DMS53 treated with DMSO at 0.1 percent for 48 hours (cell line): ENCODE data around the gene A4GALT.

ENCODE experiments used
- DNase-seq: peaks from one replicate; lab custom pipeline; 2025; ENCODE audit not compliant: unreplicated experiment; lab: John Stamatoyannopoulos, UW

Gene A4GALT

DNA sequence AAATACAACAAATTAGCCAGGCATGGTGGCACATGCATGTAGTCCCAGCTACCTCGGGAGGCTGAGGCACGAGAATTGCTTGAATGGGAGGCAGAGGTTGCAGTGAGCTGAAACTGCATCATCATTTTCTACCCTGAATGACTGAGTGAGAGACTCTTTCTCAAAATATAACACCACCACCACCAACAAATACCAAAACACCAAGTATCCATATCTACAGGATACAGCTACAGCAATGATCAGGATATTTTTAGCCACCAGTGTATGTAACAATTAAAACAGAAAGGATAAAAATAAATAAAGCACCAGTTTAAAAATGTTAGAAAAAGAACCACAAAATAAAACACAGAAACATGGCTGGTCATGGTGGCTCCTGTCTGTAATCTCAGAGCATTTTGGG, 13.2 kb downstream of the A4GALT start:
- DNase-seq = no peak

DNA sequence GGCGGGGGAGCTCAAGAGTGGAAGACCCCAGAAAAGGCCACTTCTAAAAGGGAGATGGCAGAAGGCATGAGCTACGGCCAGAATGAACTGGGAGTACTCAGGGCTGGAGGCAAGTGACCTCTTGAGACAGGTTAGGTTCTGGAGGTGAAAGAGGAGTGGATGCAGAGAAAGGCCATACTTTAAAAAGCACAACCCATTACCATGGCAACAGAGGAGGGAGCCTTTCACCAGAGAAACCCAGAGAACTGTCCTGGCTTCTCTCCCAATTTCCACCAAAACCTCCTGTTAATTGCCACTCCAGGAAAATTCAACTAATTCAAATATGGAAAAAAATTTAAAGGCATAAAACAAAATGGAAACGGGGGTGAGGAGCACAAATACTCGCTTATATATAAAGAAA, 15.8 kb downstream of the A4GALT start:
- no peak for DNase-seq

DNA sequence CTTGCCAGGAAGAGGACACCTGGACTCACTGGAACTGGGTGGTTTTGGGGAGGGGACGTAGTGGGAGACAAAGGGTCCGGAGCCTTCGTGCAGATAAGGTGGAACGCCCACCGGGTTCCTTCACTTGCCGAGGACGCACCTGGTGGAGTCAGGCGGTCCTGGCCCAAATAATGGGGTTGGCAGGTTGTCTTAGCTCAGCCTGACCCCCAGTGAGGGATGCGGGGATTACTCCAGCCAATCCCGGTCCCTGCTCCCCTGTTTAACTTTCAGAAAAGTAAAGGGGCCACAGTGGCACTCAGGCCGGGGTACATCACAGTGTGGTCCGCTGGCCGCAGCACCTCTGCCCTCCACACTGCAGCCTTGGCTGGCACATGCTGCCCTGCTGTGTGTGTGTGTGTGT, 18.0 kb downstream of the A4GALT start:
- DNase-seq = no peak

DNA sequence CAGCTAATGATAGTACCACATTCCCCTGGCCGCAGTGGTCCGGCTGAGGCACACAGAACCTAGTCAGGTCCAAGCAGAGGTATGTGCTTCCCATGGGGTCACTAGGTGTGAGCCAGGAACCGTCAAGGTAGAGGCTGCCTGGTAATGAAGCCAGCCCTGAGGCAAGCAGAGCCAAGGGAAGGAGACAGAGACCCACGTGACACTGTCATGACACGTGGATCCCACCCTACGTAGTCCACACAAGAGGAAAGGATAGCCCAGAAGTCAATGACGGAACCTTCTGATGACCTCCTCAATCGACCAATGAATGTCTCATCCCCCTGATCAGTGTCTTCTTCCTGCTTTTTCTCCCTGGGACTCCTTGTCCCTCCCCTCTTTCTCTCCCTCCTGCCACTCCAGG, 19.0 kb downstream of the A4GALT start:
- no peak for DNase-seq

DNA sequence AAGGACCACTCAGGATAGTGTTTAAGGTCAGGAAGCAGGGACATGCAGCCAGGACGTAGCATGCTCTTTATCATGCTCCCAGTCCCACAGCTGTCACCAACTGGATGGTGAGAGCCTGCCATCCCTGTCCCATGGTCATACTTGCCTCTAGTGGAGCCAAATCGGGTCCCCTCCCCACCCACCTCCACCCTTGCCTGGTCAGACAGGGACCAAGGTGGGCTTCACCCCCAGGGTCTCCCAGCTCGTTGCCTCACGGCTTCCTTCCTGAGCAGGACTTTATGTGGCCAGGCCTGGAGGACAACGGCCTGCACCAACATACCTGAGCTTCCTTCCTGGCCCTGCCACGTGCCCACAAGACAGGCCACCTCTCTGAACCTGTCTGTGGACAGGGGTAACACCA, 19.8 kb downstream of the A4GALT start:
- DNase-seq = no peak

DNA sequence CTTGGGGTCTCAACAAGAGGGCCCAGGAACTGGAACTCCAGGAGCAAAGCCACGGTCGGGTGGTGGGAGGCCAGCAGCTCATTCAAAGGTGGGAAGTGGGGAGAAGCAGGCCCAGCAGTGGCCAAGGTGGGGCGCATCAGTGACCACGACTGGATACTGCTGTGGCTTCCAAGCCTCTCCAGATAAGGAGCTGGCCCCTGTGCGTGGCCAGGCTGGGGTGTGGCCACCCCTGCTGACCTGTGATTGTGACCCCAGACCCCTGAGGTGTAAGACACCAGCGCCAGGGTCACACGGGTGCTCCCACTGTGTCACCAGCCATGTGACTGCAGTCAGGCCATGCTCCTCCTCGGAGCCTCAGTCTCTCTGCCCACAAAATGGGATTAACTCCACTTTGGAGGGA, 20.3 kb downstream of the A4GALT start:
- DNase-seq = no peak

DNA sequence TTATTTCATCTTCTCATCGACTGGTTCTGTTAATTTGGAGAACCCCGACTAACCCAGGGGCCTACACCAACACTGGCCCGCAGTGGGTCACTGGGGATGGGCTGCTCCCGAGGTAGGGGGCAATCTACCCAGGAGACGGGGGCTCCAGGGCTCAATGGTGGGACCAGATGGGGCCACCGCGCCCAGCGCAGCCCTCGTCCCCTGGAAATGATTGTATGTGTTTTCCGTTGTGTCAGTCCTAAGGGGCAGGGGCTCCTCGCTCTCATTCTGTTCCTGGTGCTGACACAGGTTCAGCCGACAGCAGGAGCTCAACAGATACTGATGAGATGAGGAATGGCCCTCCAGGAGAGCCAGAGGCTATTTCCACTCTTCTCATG, 20.7 kb downstream of the A4GALT start:
- no peak for DNase-seq

DNA sequence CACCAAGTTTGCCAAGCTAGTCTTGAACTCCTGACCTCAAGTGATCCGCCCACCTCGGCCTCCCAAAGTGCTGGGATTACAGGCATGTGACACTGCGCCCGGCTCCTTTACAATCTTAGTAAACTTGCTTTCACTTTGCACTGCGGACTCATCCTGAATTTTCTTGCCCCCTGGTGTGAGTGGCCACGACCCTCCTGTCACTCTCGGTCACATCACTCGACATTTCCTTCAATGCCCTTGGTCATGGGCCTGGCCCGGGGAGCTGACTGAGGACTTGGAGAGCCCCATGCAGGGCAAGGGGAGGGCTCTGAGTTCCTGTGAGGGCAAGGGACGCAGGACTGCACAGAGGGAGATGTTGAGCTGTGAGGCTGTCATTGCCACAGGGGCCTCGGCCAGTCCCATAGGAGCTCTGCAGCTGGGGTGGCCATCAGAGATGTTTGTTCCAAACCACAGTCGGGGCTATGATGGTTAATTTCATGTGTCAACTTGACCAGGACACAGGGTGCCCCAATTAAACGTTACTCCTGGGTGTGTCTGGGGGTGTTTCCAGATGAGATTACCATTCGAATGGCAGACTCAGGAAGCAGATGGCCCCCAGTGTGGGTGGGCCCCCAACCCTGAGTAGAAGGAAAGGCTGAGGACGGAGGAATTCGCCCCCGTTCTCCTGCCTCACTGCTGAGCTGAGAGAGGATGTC, 21.2 kb downstream of the A4GALT start:
- DNase-seq = no peak

DNA sequence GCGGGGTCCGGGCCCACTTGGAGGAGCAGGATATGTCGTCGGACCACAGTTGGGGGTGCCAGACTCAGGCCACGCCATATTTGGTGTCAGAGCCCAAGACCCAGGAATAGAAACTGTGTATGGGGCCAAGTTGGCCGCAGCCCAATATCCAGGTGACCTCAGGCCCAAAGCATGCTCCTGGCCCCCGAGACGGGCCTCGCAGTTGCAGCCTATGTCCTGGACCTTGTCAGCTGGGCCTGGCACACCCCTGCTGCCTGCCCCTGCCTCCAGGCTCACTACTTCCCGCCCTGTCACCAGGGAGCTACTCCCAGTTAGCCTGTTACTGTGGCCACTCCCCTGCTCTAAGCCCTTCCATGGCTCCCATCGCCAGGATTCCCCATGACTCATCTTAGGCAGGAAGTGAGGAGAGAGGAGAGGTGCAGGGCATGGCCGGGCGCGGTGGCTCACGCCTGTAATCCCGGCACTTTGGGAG, 23.1 kb downstream of the A4GALT start:
- DNase-seq = no peak

DNA sequence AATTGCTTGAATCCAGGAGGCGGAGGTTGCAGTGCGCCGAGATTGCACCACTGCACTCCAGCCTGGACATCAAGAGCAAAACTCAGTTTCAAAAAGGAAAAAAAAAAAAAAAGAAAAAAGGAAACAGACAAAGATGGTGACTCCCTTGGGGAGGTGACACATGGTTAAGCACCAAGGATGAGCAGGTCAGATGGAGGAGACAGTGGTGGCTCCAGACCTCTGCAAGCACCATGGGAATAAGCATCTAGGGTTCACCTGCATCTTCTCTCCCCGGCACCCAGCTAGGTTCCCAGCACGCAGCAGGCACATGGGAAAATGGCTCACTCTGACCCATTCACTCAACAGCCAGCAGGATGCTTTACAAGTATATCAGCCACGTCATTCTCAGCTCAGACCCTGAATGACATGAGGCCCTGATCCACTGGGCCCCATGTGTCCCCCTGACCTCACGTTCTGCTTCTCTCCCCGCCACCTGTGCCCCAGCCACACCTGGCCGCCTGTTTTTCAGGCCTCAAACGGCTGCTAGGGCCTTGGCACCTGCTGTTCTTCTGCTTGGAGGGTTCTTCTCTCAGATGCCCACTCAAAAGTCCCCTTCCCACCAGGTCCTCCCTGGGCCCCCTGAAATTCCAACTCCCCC, 24.2 kb downstream of the A4GALT start:
- no peak for DNase-seq

DNA sequence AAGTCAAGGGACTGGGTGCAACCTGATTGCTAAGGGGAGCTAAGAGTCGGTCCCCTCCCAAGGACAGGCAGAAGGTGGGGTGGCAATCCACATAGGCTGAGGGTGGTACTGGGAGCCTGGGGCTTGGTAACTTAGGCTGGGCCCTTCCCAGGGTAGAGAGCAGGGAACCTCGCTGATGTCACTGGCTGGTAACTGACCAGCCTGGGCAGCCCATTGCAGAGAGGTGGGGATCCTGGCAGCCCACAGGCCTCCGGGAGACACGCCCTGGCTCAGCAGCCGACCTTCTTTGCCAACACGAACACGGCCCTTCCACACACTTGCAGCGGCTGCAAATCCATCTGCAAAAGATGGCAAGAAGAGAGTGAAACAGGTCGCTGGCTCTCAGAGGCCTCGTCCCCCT, 25.4 kb downstream of the A4GALT start:
- no peak for DNase-seq

DNA sequence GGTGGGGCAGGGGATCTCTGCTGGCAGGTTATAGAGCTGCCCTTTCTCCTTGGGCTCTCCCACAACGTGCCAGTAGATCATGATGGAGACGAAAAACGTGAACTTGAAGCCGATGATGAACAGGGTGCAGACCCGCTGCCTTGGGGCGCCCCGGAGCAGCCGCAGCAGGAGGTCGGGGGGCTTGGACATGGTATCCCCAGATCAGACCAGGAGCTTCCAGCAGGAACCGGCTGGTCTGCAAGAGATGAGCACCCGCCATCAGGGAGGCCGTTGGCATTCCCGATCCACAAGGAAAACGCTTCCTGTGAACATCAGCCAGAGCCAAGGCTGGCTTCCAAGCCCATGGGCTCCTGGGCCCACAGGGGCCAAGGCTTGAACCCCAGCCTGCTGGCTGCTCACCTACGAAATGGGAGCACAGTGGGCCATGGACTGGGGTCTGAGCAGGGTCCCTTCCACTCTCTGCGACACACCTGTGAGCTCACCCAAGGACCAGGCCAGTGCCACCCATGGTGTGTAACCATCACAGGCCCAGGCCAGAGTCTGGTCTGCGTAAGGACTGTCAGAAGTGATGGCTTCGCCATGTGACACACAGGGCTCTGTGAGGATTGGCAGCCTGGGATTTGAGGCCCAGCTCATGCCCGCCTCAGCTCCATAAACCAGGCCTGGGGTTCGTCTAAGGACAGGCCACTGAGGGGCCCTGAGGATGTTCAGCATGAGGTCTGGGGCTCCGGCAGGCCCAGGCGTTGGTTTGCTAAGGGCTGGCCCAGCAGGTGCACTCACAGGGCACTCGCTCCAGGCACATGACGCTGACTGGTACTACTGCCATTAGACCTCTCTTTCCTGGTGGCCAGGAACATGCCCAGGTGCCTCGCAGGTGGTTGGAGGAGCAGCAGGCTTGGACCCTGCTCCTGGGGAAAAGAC, 26.6 kb downstream of the A4GALT start:
- no peak for DNase-seq

DNA sequence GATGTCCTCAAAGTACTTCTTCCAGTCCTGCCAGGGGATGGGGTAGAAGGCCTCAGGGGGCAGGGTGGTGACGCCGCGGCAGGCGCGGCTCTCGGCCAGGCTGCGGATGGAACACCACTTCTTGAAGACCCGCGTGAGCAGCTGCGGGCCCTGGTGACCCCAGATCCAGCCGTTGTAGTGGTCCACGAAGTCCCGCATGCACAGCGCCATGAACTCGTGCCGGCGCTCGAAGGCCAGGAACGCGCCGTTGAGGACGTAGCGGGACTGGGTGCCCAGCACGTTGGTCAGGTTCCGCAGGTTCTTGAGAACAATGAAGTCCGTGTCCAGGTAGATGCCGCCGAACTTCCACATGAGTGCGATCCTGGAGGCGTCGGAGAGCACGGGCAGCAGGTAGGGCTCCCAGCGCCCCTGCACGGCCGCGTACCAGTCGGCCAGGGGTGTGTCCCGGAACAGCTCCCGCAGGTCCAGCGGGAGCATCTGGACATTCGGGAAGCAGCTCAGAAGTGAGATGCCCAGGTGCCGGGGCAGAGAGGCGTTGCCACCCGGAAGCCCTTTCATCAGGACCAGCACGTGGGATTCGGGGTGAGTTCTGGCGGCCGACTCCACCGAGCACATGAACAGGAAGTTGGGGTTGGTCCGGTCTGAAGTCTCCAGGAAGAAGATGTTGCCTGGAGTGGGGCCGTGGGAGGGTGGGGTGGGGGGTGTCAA, 27.5 kb downstream of the A4GALT start:
- no peak for DNase-seq

DNA sequence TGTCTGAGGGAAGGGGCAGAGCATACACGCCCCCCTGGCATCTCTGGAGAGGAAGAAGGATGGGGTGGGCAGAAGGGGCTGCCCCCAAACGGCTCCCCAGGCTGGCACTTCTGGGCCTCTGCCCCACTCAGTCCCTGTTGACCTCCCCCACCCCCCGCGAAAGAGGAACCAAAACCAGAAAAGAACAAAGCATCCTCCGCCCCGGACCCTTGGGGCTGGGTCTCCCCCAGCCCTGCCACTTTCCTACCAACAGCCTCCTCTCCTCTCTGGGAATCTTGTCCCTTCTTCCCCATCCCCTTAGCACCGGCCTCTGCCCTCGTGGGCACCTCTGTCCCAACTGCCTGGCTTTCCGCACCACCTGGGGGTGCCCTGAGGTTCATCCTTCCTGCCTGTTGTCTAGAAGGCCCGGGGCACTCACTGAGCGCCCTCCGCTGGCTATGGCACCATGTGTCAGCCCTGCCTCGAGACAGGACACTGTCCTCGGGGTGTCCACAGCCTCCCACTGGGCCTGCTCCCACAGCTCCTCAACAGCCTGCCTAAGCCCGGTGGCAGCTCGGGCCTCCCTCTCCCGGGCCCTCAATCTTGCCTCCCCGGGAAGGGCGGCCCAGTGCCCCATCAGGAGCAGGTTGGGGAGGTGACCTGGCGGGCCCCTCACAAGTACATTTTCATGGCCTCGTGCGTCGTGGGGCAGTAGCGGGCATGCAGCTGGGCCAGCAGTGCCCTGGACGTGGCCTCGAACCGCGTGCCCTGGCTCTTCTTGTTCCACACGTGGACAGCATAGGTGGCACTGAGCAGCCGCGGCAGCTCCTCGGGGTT, 28.2 kb downstream of the A4GALT start:
- no peak for DNase-seq

DNA sequence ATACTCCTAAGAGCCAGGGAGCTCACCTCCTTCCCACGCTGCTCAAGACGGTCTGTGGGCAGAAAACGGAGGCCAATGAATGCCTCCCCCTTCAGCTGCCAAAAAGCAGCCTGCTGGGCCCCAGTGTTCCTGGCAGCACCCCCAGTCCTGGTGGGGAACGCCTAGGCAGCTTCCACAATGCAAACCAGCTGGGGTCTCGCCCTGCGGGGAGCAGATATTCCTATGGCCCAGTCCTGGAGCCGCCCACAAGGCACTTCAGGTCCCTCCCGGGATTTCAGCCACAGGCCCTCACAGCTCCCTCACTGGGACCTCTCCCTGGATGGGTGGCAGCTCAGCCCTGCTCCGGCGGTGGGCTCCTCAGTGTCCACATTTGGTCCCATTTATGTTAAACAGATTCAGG, 29.2 kb downstream of the A4GALT start:
- DNase-seq = no peak

DNA sequence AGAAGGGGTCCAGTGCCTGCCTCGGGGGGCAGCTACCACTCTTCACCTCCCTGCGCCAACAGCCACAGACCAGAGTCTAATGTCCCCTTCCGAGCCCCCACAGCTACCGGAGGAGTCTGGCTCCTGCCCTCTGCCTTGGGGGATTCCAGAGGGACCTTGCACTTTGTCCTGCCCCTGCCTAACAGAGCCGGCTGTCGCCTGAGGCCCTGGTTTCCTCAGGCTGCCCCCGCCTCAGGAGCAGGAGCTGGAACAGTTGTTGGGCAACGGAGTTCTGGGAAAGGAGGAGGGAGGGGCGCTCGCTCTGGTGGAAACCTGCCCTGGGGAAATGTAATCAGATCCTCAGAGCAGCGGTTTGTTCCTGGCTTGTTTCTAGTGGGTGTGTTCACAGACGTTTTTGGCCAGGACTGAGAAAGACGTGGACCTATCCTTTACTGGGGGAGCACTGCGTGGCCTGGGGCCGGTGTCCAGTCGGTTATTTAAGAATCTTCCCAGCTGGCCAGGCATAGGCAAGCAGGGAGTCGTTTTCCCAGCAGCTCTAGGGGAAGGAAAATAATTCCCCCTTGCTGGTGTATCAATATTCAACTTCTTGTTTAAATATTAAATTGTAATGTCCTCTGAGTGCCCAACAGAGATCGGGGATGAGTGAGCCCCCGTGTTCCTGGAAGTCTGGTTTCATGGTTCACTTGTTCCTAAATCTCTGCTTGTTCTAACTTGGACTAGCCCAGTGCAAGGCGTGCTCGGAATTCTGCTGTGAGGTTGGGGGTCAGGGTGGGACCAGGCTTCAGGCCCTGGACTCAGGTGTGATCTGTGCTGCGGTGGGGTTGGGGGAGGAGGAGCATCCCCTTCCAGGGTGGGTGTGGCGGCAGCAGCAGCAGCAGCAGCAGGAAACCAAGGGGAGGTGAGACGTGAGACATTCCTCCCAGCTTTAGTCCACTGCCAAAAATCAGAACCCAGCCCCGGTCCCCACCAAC, 32.1 kb downstream of the A4GALT start:
- no peak for DNase-seq

DNA sequence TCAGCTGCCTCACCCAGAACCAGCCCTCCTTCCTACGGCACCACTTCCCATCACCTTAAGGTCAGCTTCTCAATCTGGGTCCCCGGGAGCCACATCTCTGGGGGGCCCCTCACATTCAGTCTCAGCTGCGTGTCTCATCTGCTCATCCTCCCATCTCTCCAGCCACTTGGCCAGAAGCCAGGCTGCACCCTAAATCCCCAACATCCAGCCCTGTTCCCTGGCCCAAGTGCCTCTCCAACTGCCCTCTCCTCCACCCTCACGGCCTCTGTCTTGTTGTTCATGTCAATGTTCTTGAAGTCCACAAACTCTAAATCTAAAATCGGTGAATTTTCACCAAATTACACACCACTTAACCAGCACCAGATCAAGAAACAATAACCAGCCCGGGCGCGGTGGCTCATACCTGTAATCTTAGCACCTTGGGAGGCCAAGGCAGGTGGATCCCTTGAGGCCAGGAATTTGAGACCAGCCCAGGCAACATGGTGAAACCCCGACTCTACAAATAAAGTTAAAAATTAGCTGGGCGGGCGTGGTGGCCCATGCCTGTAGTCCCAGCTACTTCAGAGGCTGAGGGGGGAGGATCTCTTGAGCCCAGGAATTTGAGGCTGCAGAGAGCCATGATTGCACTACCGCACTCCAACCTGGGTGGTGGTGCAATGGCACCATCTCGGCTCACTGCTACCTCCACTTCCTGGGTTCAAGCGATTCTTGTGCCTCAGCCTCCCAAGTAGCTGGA, 33.7 kb downstream of the A4GALT start:
- no peak for DNase-seq

DNA sequence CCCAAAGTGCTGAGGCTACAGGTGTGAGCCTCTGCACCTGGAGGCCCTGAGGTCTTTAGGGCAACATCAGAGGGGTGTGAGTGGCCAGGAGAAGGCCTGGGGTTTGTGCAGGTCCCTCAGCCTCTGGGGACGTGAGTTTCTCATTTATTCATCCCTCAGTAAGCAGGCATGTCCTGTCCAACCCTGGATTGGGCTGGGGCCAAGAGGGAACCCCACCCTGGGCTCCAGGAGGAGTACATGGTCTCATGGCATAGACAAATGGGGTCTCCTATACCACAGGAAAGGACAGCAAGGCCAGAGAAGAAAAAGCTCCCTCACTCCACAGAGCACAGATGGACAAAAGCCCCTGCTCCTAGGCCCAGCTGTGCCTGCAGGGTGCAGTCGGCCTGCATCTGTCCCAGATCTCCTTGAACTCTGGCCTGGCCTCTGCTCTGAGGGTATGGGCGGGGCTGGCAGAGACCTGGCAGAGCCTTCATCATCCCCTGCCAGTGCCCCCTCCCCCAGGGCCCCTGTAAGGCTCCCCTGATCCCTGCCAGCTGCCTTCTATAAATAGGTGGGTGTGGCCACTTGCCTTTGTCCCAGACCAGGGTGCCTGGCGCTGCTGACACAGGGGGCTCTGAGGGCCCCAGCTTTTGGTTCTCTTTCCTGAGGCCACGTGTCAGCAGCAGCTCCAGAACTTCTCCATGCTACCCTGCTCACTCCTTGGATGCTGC, 34.6 kb downstream of the A4GALT start:
- DNase-seq = no peak
